ENCODE data around the gene CFP. TPM values are rescaled to one million over a fixed set of nuclear protein-coding genes. Genes with fewer than 3 reads are reported as not detected.

The CFP gene
- total RNA-seq, 1 donor from 2014 or later = 1.1 TPM

GRCh38 chrX:47576021-47576898 lies 53.5 kb downstream of the CFP start:
- H3K4me2 ChIP-seq (ENCODE audit: low read length) = no peak overlapping the region
- H3K4me3 ChIP-seq (ENCODE audit: insufficient read depth, low read depth, low read length) = no peak overlapping the region
- peaks cover 18% of the 10 kb centered on the region for H3K4me1 ChIP-seq (ENCODE audit: insufficient read depth, low read length)
- no peaks in the 10 kb centered on the region for H3K27me3 Mint-ChIP-seq (ENCODE audit: low read depth, unreplicated experiment)
- H3K4me1 Mint-ChIP-seq (ENCODE audit: low read depth, unreplicated experiment) = peaks cover 22% of the 10 kb centered on the region
- no peak overlapping the region for H2AFZ ChIP-seq (ENCODE audit: low read depth, low read length)
- DNase-seq (ENCODE audit: low read depth) (no peak), FAIRE-seq (peak; percentile 55)
- H3K9me3 Mint-ChIP-seq (ENCODE audit: unreplicated experiment) = no peaks in the 10 kb centered on the region
- H3K4me3 Mint-ChIP-seq (ENCODE audit: unreplicated experiment) = no peak overlapping the region
- peak overlapping the region; percentile 45 for H3K27ac Mint-ChIP-seq (ENCODE audit: unreplicated experiment)
- no peak for TF ChIP-seq EZH2 (IDR thresholded peaks at IDR 0.05; ENCODE audit: insufficient read depth, low read length)
- TF ChIP-seq CTCF (IDR thresholded peaks at IDR 0.05; ENCODE audit: insufficient read depth, low read depth, low read length) = no peak
- peaks cover 4% of the 10 kb centered on the region for H3K36me3 Mint-ChIP-seq (ENCODE audit: low read depth, unreplicated experiment)
- H3K79me2 ChIP-seq (ENCODE audit: insufficient read depth, low read length) = no peaks in the 10 kb centered on the region
- H3K9ac ChIP-seq (ENCODE audit: low read length) = no peak overlapping the region
- no peaks in the 10 kb centered on the region for H3K36me3 ChIP-seq (ENCODE audit: insufficient read depth, low read length)
- no peak overlapping the region for H3K27ac ChIP-seq (ENCODE audit: low read depth, low read length)
- H3K27me3 ChIP-seq (ENCODE audit: insufficient read depth, low read length) = no peaks in the 10 kb centered on the region
- no peaks in the 10 kb centered on the region for H3K9me3 ChIP-seq (ENCODE audit: insufficient read depth, low read depth, low read length)
- no peaks in the 10 kb centered on the region for H4K20me1 ChIP-seq (ENCODE audit: insufficient read depth, low read length)

- no peak overlapping the region for H3K27ac ChIP-seq (ENCODE audit: low read depth, low read length)
- TF ChIP-seq EZH2 (IDR thresholded peaks at IDR 0.05; ENCODE audit: insufficient read depth, low read length) (no peak), CTCF (IDR thresholded peaks at IDR 0.05; ENCODE audit: insufficient read depth, low read depth, low read length) (no peak)
- no peaks in the 10 kb centered on the region for H3K27me3 ChIP-seq (ENCODE audit: insufficient read depth, low read length)
- no peaks in the 10 kb centered on the region for H3K9me3 Mint-ChIP-seq (ENCODE audit: unreplicated experiment)
- FAIRE-seq (no peak), DNase-seq (ENCODE audit: low read depth) (no peak)
- H4K20me1 ChIP-seq (ENCODE audit: insufficient read depth, low read length) = no peaks in the 10 kb centered on the region
- H3K4me2 ChIP-seq (ENCODE audit: low read length) = peak overlapping the region; percentile 69
- no peak overlapping the region for H3K4me3 ChIP-seq (ENCODE audit: insufficient read depth, low read depth, low read length)
- no peak overlapping the region for H3K4me3 Mint-ChIP-seq (ENCODE audit: unreplicated experiment)
- no peak overlapping the region for H2AFZ ChIP-seq (ENCODE audit: low read depth, low read length)
- H3K36me3 ChIP-seq (ENCODE audit: insufficient read depth, low read length) = peaks cover 4% of the 10 kb centered on the region
- no peaks in the 10 kb centered on the region for H3K27me3 Mint-ChIP-seq (ENCODE audit: low read depth, unreplicated experiment)
- peaks cover 6% of the 10 kb centered on the region for H3K36me3 Mint-ChIP-seq (ENCODE audit: low read depth, unreplicated experiment)
- H3K9ac ChIP-seq (ENCODE audit: low read length) = peak overlapping the region; percentile 50
- no peaks in the 10 kb centered on the region for H3K9me3 ChIP-seq (ENCODE audit: insufficient read depth, low read depth, low read length)
- H3K4me1 Mint-ChIP-seq (ENCODE audit: low read depth, unreplicated experiment) = peaks cover 22% of the 10 kb centered on the region
- H3K4me1 ChIP-seq (ENCODE audit: insufficient read depth, low read length) = peaks cover 18% of the 10 kb centered on the region
- no peak overlapping the region for H3K27ac Mint-ChIP-seq (ENCODE audit: unreplicated experiment)
- no peaks in the 10 kb centered on the region for H3K79me2 ChIP-seq (ENCODE audit: insufficient read depth, low read length)
Measured at GRCh38 chrX:47574547-47575301, 55.0 kb downstream of the CFP start.
